K562 (cell line): ENCODE measurements around the gene STPG4. TPM values are rescaled to one million over a fixed set of nuclear protein-coding genes. Genes with fewer than 3 reads are reported as not detected.

ENCODE experiments used
- ATAC-seq: fragments of 200-7000 bp; cut with Tn5 transposase; 3 replicates; pipeline ENCODE4 v1.9.1; 2020; ENCODE audit warnings: moderate library complexity
- BruUV-seq: library from RNA; stranded (reverse); fragments of 400-500 nt; replicated peaks from 2 replicates; lab custom pipeline; 2021; lab: Mats Ljungman, UMichigan
- CTCF ChIA-PET: fragments of 300-600 bp; formaldehyde crosslinking; extraction: SDS; loops from one replicate; lab custom pipeline; 2021; ENCODE audit warnings: low intra/inter-chr PET ratio; lab: Yijun Ruan, JAX
- POLR2A ChIA-PET: fragments of 300-600, 350-650 bp; sonication (Branson Sonifier 250); formaldehyde crosslinking; extraction: SDS; loops from one replicate; lab custom pipeline; 2021; ENCODE audit warnings: antibody characterized with exemption, inconsistent platforms; lab: Yijun Ruan, JAX
- DNase-seq, 4 experiments: peaks; one replicate each; pipeline versions ENCODE4 v3.0.0 to v3.0.0-alpha.2; 2011 to 2018; ENCODE audit warnings: low spot score in 3 of 4, mixed read lengths in 3 of 4; ENCODE audit errors: extremely low read depth in 1 of 4
- FAIRE-seq: peaks from 2 replicates; lab custom pipeline; 2011; peaks lifted over from hg19 to GRCh38; lab: Jason Lieb, UNC
- H2AFZ ChIP-seq: 2 replicates; pipeline ENCODE4 v1.6.0; 2011; ENCODE audit warnings: low read depth, low read length, control low read depth, inconsistent platforms
- H3K27ac ChIP-seq: fragments of 200-600 bp; 3 replicates; pipeline ENCODE4 v1.8.0; 2011; ENCODE audit warnings: low read depth, mild to moderate bottlenecking, control low read depth, inconsistent platforms, low read length, moderate library complexity, mixed read lengths; ENCODE audit errors: extremely low read depth
- H3K27me3 ChIP-seq, 2 experiments: fragments of 300-600 bp in 1 of 2; 2 replicates in 1 of 2; 3 replicates in 1 of 2; pipeline versions ENCODE4 v1.6.0 to v1.8.0; 2011; ENCODE audit warnings: inconsistent platforms in 2 of 2, low read length in 2 of 2, mild to moderate bottlenecking in 1 of 2, mixed read lengths in 1 of 2, moderate library complexity in 1 of 2; ENCODE audit not compliant: control insufficient read depth in 2 of 2, insufficient read depth in 2 of 2
- H3K36me3 ChIP-seq: fragments of 300-600 bp; 3 replicates; pipeline ENCODE4 v1.8.0; 2011; ENCODE audit warnings: mild to moderate bottlenecking, low read length, inconsistent platforms; ENCODE audit not compliant: control insufficient read depth, insufficient read depth
- H3K4me1 ChIP-seq, 2 experiments: fragments of 200-600 bp in 1 of 2; replicated peaks in 1 of 2; 2 replicates in 1 of 2; 3 replicates in 1 of 2; pipeline versions ENCODE4 v1.5.1 to v1.8.0; 2011; ENCODE audit warnings: inconsistent platforms in 2 of 2, low read length in 2 of 2, mild to moderate bottlenecking in 1 of 2, mixed read lengths in 1 of 2, moderate library complexity in 1 of 2; ENCODE audit not compliant: control insufficient read depth in 2 of 2, insufficient read depth in 2 of 2
- H3K4me2 ChIP-seq: 2 replicates; pipeline ENCODE4 v1.6.1; 2011; ENCODE audit warnings: low read length, control low read depth, inconsistent platforms, mixed read lengths; ENCODE audit not compliant: insufficient read depth
- H3K4me3 ChIP-seq: fragments of 200-600 bp; sonication (generic), shearing (Covaris generic); 2 replicates; pipeline ENCODE4 v1.5.1; 2016; ENCODE audit warnings: control low read depth, inconsistent platforms
- H3K79me2 ChIP-seq: fragments of 200-600 bp; 3 replicates; pipeline ENCODE4 v1.8.0; 2011; ENCODE audit warnings: low read length, inconsistent platforms; ENCODE audit not compliant: control insufficient read depth, insufficient read depth
- H3K9ac ChIP-seq, 2 experiments: 2 replicates each; pipeline versions ENCODE4 v1.6.0 to v1.6.1; 2011; ENCODE audit warnings: low read depth in 2 of 2, low read length in 2 of 2, control low read depth in 1 of 2, inconsistent platforms in 1 of 2, mild to moderate bottlenecking in 1 of 2, mixed read lengths in 1 of 2; ENCODE audit not compliant: insufficient read depth in 1 of 2
- H3K9me1 ChIP-seq: one replicate; pipeline ENCODE4 v1.6.0; 2011; ENCODE audit warnings: inconsistent platforms, mild to moderate bottlenecking, low read length, moderate library complexity; ENCODE audit not compliant: control insufficient read depth, insufficient read depth
- H3K9me3 ChIP-seq: replicated peaks from 2 replicates; pipeline ENCODE4 v1.5.1; 2011; ENCODE audit warnings: low read depth, low read length, inconsistent platforms; ENCODE audit not compliant: control insufficient read depth, insufficient read depth
- H4K20me1 ChIP-seq: replicated peaks from 2 replicates; pipeline ENCODE4 v1.6.1; 2011; ENCODE audit warnings: low read length, inconsistent platforms, mixed read lengths; ENCODE audit not compliant: control insufficient read depth, insufficient read depth
- MBD2 ChIP-seq: sonication (generic); IDR thresholded peaks from 2 replicates; pipeline ENCODE4 v1.6.1; 2016; ENCODE audit warnings: low read depth, borderline replicate concordance
- POU5F1 ChIP-seq: fragments of 150-350 bp; IDR thresholded peaks from 2 replicates; pipeline ENCODE4 v1.6.1; 2014; ENCODE audit warnings: borderline replicate concordance, low read length, low read depth, mild to moderate bottlenecking; ENCODE audit not compliant: partially characterized antibody
- SPI1 ChIP-seq: IDR thresholded peaks from 2 replicates; pipeline ENCODE4 v1.6.1; 2011; ENCODE audit warnings: low read depth, low read length, control low read depth, borderline replicate concordance
- YY1 ChIP-seq, 3 experiments: IDR thresholded peaks; 2 replicates each; pipeline ENCODE4 v1.6.1; 2011; ENCODE audit warnings: low read length in 2 of 3, mild to moderate bottlenecking in 2 of 3, moderate library complexity in 2 of 3, borderline replicate concordance in 1 of 3, control low read depth in 1 of 3, low read depth in 1 of 3; ENCODE audit not compliant: insufficient read depth in 3 of 3, insufficient replicate concordance in 2 of 3, control insufficient read depth in 1 of 3, insufficient read length in 1 of 3; ENCODE audit errors: extremely low read depth in 1 of 3
- in situ Hi-C: fragments of 300-500 bp; cut with MboI; formaldehyde crosslinking; loops from 4 replicates; pipeline ENCODE4 v1.15.0; 2018; ENCODE audit warnings: inconsistent platforms, mixed read lengths
- intact Hi-C: fragments of 100-400 bp; cut with micrococcal nuclease; formaldehyde crosslinking; loops from 2 replicates; pipeline ENCODE4 v1.14.2; 2022
- polyA plus RNA-seq, 8 experiments: library from polyadenylated mRNA; depleted of rRNA in 4 of 8; stranded (reverse) in 5 of 8; unstranded in 3 of 8; fragments of >200 nt; fragmentation: Nextera tagmentation in 2 of 8; fragmentation: Illumina TruSeq in 1 of 8; extraction: Ambion mirVana in 2 of 8; extraction: Trizol in 1 of 8; gene quantifications; 2 replicates each; pipeline versions ENCODE4 v1.2.1 to v1.2.3, GENCODE V29; 2011 to 2014; ENCODE audit warnings: inconsistent platforms in 1 of 8, missing spikeins in 1 of 8
- total RNA-seq, 7 experiments: library from RNA; depleted of rRNA in 6 of 7; stranded (reverse); fragments of >200 nt in 6 of 7; fragmentation: Illumina TruSeq in 2 of 7; extraction: Trizol in 2 of 7; gene quantifications; 2 replicates each; pipeline versions ENCODE4 v1.2.1 to v1.2.3, GENCODE V29; 2011 to 2021; ENCODE audit warnings: low replicate concordance in 1 of 7
- TF ChIP-seq, protein P1 (sequence below): fragments of 450-650 bp; formaldehyde crosslinking; IDR thresholded peaks from 2 replicates; pipeline ENCODE4 v1.4.0; 2022; ENCODE audit warnings: missing genetic modification characterization

Gene STPG4
- total and polyA plus RNA-seq, 9 of the 15 experiments (the other 6 are each of a cell fraction or from before 2014, with no cell fraction given) = 0.10 to 0.68 (median 0.22) TPM; not detected in 6

DNA sequence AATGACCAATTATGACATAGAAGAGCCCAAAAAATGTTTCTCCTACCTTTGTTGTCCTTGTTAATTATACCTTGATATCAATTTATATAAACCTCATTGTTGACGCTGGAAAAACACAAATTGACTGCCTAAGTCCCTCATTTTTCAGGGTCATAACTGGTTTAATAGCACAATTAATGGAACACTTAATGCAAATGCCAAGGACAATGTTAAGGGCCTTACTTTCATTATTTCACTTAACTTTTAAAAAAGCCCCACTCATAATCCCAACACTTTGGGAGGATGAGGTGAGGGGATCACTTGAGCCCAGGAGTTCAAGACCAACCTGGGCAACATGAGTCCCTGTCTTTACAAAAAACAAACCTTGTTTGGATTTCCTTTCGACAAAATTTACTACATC, 3.5 kb upstream of the STPG4 start (continued):
- TF ChIP-seq YY1 (IDR thresholded peaks at IDR 0.05; ENCODE audit: borderline replicate concordance in 1 of 3, control insufficient read depth in 1 of 3, extremely low read depth in 1 of 3, insufficient read depth in 3 of 3, insufficient read length in 1 of 3, insufficient replicate concordance in 2 of 3, low read depth in 1 of 3, low read length in 2 of 3) = no peak

- intact Hi-C loops (no loop called here), in situ Hi-C loops (no loop called here)
- TF ChIP-seq, protein P1, sequence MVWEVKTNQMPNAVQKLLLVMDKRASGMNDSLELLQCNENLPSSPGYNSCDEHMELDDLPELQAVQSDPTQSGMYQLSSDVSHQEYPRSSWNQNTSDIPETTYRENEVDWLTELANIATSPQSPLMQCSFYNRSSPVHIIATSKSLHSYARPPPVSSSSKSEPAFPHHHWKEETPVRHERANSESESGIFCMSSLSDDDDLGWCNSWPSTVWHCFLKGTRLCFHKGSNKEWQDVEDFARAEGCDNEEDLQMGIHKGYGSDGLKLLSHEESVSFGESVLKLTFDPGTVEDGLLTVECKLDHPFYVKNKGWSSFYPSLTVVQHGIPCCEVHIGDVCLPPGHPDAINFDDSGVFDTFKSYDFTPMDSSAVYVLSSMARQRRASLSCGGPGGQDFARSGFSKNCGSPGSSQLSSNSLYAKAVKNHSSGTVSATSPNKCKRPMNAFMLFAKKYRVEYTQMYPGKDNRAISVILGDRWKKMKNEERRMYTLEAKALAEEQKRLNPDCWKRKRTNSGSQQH (CRISPR knock-in tag) = no peak
- TF ChIP-seq SPI1 = peak; percentile 81
- TF ChIP-seq POU5F1 = no peak
- no peak for TF ChIP-seq MBD2
- Histone ChIP-seq H2AFZ (no peak overlapping the region), H3K4me2 (no peak overlapping the region), H3K27me3 (no peaks in the 10 kb centered on the region), H4K20me1 (no peaks in the 10 kb centered on the region), H3K4me1 (peaks cover 4% of the 10 kb centered on the region in 2 experiments; a peak in 2 of 5 replicates), H3K79me2 (no peaks in the 10 kb centered on the region), H3K9me1 (no peaks in the 10 kb centered on the region), H3K4me3 (no peak overlapping the region), H3K9me3 (no peaks in the 10 kb centered on the region), H3K9ac (no peak overlapping the region), H3K36me3 (no peaks in the 10 kb centered on the region), H3K27ac (no peak overlapping the region)
- POLR2A ChIA-PET = interaction anchor here (0.7 to 1.8 kb wide), 4 partner anchors 10 to 171 kb away, joined by 3 to 4 read pairs (median 3); no protein-coding TSS in a partner anchor
- CTCF ChIA-PET = no interaction called here
- no TSS peak for BruUV-seq
- no peak for FAIRE-seq
- no peak for ATAC-seq
- DNase-seq = no peak
Measured at GRCh38 chr2:47152803-47153202, 2.3 kb downstream of the STPG4 start.
